H1 (cell line): ENCODE data around the gene SHQ1. TPM values are rescaled to one million over a fixed set of nuclear protein-coding genes. Genes with fewer than 3 reads are reported as not detected.

ENCODE experiments used
- CTCF ChIA-PET: fragments of 300-600 bp; sonication (Branson Sonifier 250); formaldehyde crosslinking; loops from one replicate; lab custom pipeline; 2021; ENCODE audit not compliant: partially characterized antibody; lab: Charles Lee
- POLR2A ChIA-PET: fragments of 300-600 bp; sonication (Branson Sonifier 250); formaldehyde crosslinking; loops from one replicate; lab custom pipeline; 2021; ENCODE audit warnings: inconsistent platforms; ENCODE audit not compliant: partially characterized antibody; lab: Charles Lee
- DNase-seq, 2 experiments: peaks; one replicate each; pipeline versions ENCODE4 v3.0.0 to v3.0.0-alpha.2; 2010 to 2022; ENCODE audit warnings: low spot score in 2 of 2, low read depth in 1 of 2, mixed read lengths in 1 of 2
- FAIRE-seq: peaks from 2 replicates; lab custom pipeline; 2011; peaks lifted over from hg19 to GRCh38; lab: Jason Lieb, UNC
- H2AFZ ChIP-seq: 2 replicates; pipeline ENCODE4 v1.8.1; 2012; ENCODE audit warnings: low read length, inconsistent platforms
- H2AK5ac ChIP-seq: 2 replicates; pipeline ENCODE4 v1.6.1; 2013; ENCODE audit warnings: low read depth, low read length
- H2BK120ac ChIP-seq: replicated peaks from 2 replicates; pipeline ENCODE3; 2013; ENCODE audit warnings: low read depth, low read length, inconsistent platforms
- H2BK12ac ChIP-seq: 2 replicates; pipeline ENCODE4 v1.6.1; 2013; ENCODE audit warnings: low read depth, low read length
- H2BK15ac ChIP-seq: 2 replicates; pipeline ENCODE4 v1.6.1; 2013; ENCODE audit warnings: low read length
- H2BK20ac ChIP-seq: 2 replicates; pipeline ENCODE4 v1.6.1; 2013; ENCODE audit warnings: low read length
- H2BK5ac ChIP-seq: 2 replicates; pipeline ENCODE4 v1.6.1; 2013; ENCODE audit warnings: low read depth, low read length
- H3K14ac ChIP-seq: 2 replicates; pipeline ENCODE4 v1.6.1; 2013; ENCODE audit warnings: inconsistent platforms; ENCODE audit not compliant: insufficient read length
- H3K18ac ChIP-seq: 2 replicates; pipeline ENCODE4 v1.6.1; 2013; ENCODE audit warnings: low read length; ENCODE audit errors: extremely low read depth
- H3K23ac ChIP-seq: 2 replicates; pipeline ENCODE4 v1.6.1; 2013; ENCODE audit warnings: inconsistent platforms; ENCODE audit not compliant: insufficient read length
- H3K23me2 ChIP-seq: 2 replicates; pipeline ENCODE4 v1.6.1; 2013; ENCODE audit warnings: low read depth, low read length
- H3K27ac ChIP-seq: 2 replicates; pipeline ENCODE4 v1.6.1; 2011; ENCODE audit warnings: low read depth, low read length, inconsistent platforms
- H3K27me3 ChIP-seq, 4 experiments: replicated peaks in 1 of 4; 1 replicate in 1 of 4; 2 replicates in 3 of 4; pipeline versions ENCODE4 v1.6.1 to v1.8.1; 2011 to 2013; ENCODE audit warnings: low read length in 3 of 4, mild to moderate bottlenecking in 3 of 4, inconsistent platforms in 2 of 4, mixed read lengths in 2 of 4, moderate library complexity in 1 of 4; ENCODE audit not compliant: control insufficient read depth in 3 of 4, insufficient read depth in 3 of 4; ENCODE audit errors: extremely low read depth in 1 of 4
- H3K36me3 ChIP-seq, 4 experiments: 2 replicates each; pipeline versions ENCODE4 v1.6.1 to v1.8.1; 2011 to 2013; ENCODE audit warnings: mild to moderate bottlenecking in 4 of 4, low read length in 3 of 4, moderate library complexity in 2 of 4, control low read depth in 1 of 4, inconsistent platforms in 1 of 4; ENCODE audit not compliant: insufficient read depth in 4 of 4, control insufficient read depth in 2 of 4
- H3K4ac ChIP-seq: replicated peaks from 2 replicates; pipeline ENCODE3; 2013; ENCODE audit warnings: low read length, low read depth, mixed read lengths, inconsistent platforms; ENCODE audit not compliant: insufficient read length
- H3K4me1 ChIP-seq, 4 experiments: replicated peaks in 1 of 4; 1 replicate in 1 of 4; 2 replicates in 3 of 4; pipeline versions ENCODE4 v1.6.1 to v1.8.1; 2011 to 2013; ENCODE audit warnings: low read length in 3 of 4, inconsistent platforms in 2 of 4, mixed read lengths in 1 of 4; ENCODE audit not compliant: insufficient read depth in 4 of 4, control insufficient read depth in 3 of 4
- H3K4me2 ChIP-seq, 2 experiments: 2 replicates each; pipeline versions ENCODE4 v1.6.1 to v1.8.1; 2011 to 2013; ENCODE audit warnings: low read depth in 2 of 2, low read length in 2 of 2, control low read depth in 1 of 2, inconsistent platforms in 1 of 2, mild to moderate bottlenecking in 1 of 2; ENCODE audit not compliant: insufficient read depth in 1 of 2
- H3K4me3 ChIP-seq, 4 experiments: fragments of 200-600, 300-600 bp in 1 of 4; sonication (generic), shearing (Covaris generic), sonication (Bioruptor Twin) in 1 of 4; 2 replicates each; pipeline versions ENCODE4 v1.5.1 to v1.8.1; 2011 to 2016; ENCODE audit warnings: low read length in 4 of 4, low read depth in 3 of 4, control low read depth in 2 of 4, inconsistent platforms in 2 of 4, mild to moderate bottlenecking in 2 of 4, mixed read lengths in 1 of 4, moderate library complexity in 1 of 4; ENCODE audit not compliant: insufficient read depth in 2 of 4; ENCODE audit errors: extremely low read depth in 1 of 4
- H3K56ac ChIP-seq: replicated peaks from 2 replicates; pipeline ENCODE3; 2013; ENCODE audit warnings: low read depth, mild to moderate bottlenecking, mixed read lengths, low read length, inconsistent platforms; ENCODE audit not compliant: insufficient read length
- H3K79me1 ChIP-seq: 2 replicates; pipeline ENCODE4 v1.6.1; 2013; ENCODE audit warnings: low read depth, low read length, control low read depth
- H3K79me2 ChIP-seq, 2 experiments: 2 replicates each; pipeline versions ENCODE4 v1.6.1 to v1.8.1; 2012 to 2013; ENCODE audit warnings: low read length in 2 of 2, mild to moderate bottlenecking in 2 of 2, inconsistent platforms in 1 of 2; ENCODE audit not compliant: insufficient read depth in 2 of 2, control insufficient read depth in 1 of 2
- H3K9ac ChIP-seq, 4 experiments: replicated peaks in 1 of 4; 1 replicate in 1 of 4; 2 replicates in 3 of 4; pipeline versions ENCODE4 v1.6.1 to v1.8.1; 2011 to 2013; ENCODE audit warnings: low read depth in 3 of 4, low read length in 3 of 4, control low read depth in 2 of 4, mild to moderate bottlenecking in 2 of 4, moderate library complexity in 2 of 4, inconsistent platforms in 1 of 4; ENCODE audit errors: extremely low read depth in 1 of 4
- H3K9me3 ChIP-seq, 2 experiments: 2 replicates each; pipeline versions ENCODE4 v1.6.1 to v1.8.1; 2012 to 2013; ENCODE audit warnings: mild to moderate bottlenecking in 2 of 2, moderate library complexity in 2 of 2, control low read depth in 1 of 2, inconsistent platforms in 1 of 2, low read depth in 1 of 2, low read length in 1 of 2, mixed read lengths in 1 of 2; ENCODE audit not compliant: insufficient read depth in 2 of 2
- H4K20me1 ChIP-seq, 2 experiments: replicated peaks in 1 of 2; 2 replicates each; pipeline versions ENCODE3 to v1.8.1; 2011 to 2013; ENCODE audit warnings: inconsistent platforms in 2 of 2, low read length in 2 of 2, mild to moderate bottlenecking in 1 of 2; ENCODE audit not compliant: insufficient read depth in 2 of 2, control insufficient read depth in 1 of 2
- H4K5ac ChIP-seq: 2 replicates; pipeline ENCODE4 v1.6.1; 2013; ENCODE audit warnings: low read length, low read depth, mixed read lengths, inconsistent platforms; ENCODE audit not compliant: insufficient read length
- H4K8ac ChIP-seq: 2 replicates; pipeline ENCODE4 v1.8.0; 2013; ENCODE audit warnings: mild to moderate bottlenecking, moderate library complexity, low read length, inconsistent platforms; ENCODE audit not compliant: insufficient read depth; ENCODE audit errors: extremely low read depth
- H4K91ac ChIP-seq: replicated peaks from 2 replicates; pipeline ENCODE3; 2013; ENCODE audit warnings: low read length, mixed read lengths, inconsistent platforms; ENCODE audit not compliant: insufficient read length
- ASH2L ChIP-seq: fragments of 200-600, 300-600 bp; sonication (generic); IDR thresholded peaks from one replicate; pipeline ENCODE4 v1.7.1; 2017; ENCODE audit warnings: low read length
- CBX8 ChIP-seq: fragments of 300-800, 300-1000 bp; sonication (generic); IDR thresholded peaks from 2 replicates; pipeline ENCODE4 v1.7.1; 2016; ENCODE audit warnings: low read depth, low read length, borderline replicate concordance
- CEBPB ChIP-seq: IDR thresholded peaks from 2 replicates; pipeline ENCODE4 v1.6.1; 2012; ENCODE audit warnings: low read depth, low read length
- KDM4A ChIP-seq: IDR thresholded peaks from one replicate; pipeline ENCODE4 v1.7.1; 2012; ENCODE audit warnings: low read depth, mild to moderate bottlenecking, moderate library complexity, low read length, inconsistent platforms; ENCODE audit not compliant: severe bottlenecking
- KDM5A ChIP-seq: fragments of 200-600 bp; IDR thresholded peaks from 2 replicates; pipeline ENCODE4 v1.7.1; 2012; ENCODE audit warnings: mild to moderate bottlenecking, low read length, inconsistent platforms, mixed read lengths
- MAFK ChIP-seq: IDR thresholded peaks from 2 replicates; pipeline ENCODE4 v1.6.1; 2012; ENCODE audit warnings: low read depth, mild to moderate bottlenecking, improper control_type of control experiment, low read length
- SP1 ChIP-seq: IDR thresholded peaks from 2 replicates; pipeline ENCODE4 v1.6.1; 2011; ENCODE audit warnings: low read depth, low read length
- WGBS, 2 experiments: shearing (Covaris generic) in 1 of 2; methylation state at CpG; one replicate each; pipeline versions ENCODE4 v1.1.6 to v1.1.7; 2013 to 2015; ENCODE audit warnings: low lambda C conversion rate in 2 of 2, mixed read lengths in 2 of 2, inconsistent platforms in 1 of 2, low coverage in 1 of 2, missing lambda C conversion rate in 1 of 2; ENCODE audit not compliant: insufficient replicate concordance in 2 of 2, insufficient coverage in 1 of 2, insufficient read length in 1 of 2; ENCODE audit errors: extremely low coverage in 1 of 2, missing lambda C conversion rate in 1 of 2; 5-methylcytosine and 5-hydroxymethylcytosine counted together
- polyA plus RNA-seq, 7 experiments: library from polyadenylated mRNA; depleted of rRNA in 3 of 7; stranded (reverse) in 5 of 7; unstranded in 2 of 7; fragments of >200 nt in 5 of 7; fragments of 200-250 nt in 2 of 7; gene quantifications; 1 replicate in 5 of 7; 2 replicates in 1 of 7; 4 replicates in 1 of 7; pipeline versions ENCODE4 v1.2.1 to v1.2.3, GENCODE V29; 2011 to 2013; ENCODE audit warnings: missing spikeins in 2 of 7, mixed read lengths in 2 of 7
- total RNA-seq: library from RNA; stranded (reverse); fragmentation: NEBNext Ultra II Directional; extraction: Animal tissue kit (Norgen Biotek cat#: 25700); gene quantifications from 2 replicates; pipeline ENCODE4 v1.2.1, GENCODE V29; 2021

Gene SHQ1
- total and polyA plus RNA-seq, 2 of the 8 experiments (the other 6 are each of a cell fraction or from before 2014, with no cell fraction given) = 10.7 to 34.4 TPM

- H3K18ac ChIP-seq = no peak overlapping the region
- no peak overlapping the region for H2BK12ac ChIP-seq
- no peak overlapping the region for H3K27ac ChIP-seq
- H4K91ac ChIP-seq = no peak overlapping the region
- no peaks in the 10 kb centered on the region for H3K36me3 ChIP-seq
- H3K4me2 ChIP-seq = no peak overlapping the region
- no peak for FAIRE-seq
- no peak overlapping the region for H3K14ac ChIP-seq
- no peak overlapping the region for H4K8ac ChIP-seq
- H3K4ac ChIP-seq = no peak overlapping the region
- H3K4me1 ChIP-seq = peaks cover 15 to 27% (median 22%) of the 10 kb centered on the region in 4 experiments; a peak in 6 of 7 replicates
- no peak overlapping the region; the same call in 1 of the 2 replicates for H2BK15ac ChIP-seq
- no peaks in the 10 kb centered on the region for H3K27me3 ChIP-seq
- H2AFZ ChIP-seq = no peak overlapping the region
- no peak overlapping the region for H3K23ac ChIP-seq
- H3K23me2 ChIP-seq = 0 out of 2 replicates have a peak, but pooled peaks cover 2% of the 10 kb centered on the region
- H2AK5ac ChIP-seq = no peak overlapping the region
- H2BK5ac ChIP-seq = no peak overlapping the region
- 92% methylated on average over 8 of the region's 8 CpGs; no CpG with 5 or more reads in 1 of the 2 experiments for WGBS, 2 experiments
- TF ChIP-seq MAFK (no peak), KDM5A (no peak), CBX8 (no peak), KDM4A (no peak), CEBPB (peak; percentile 23; the same call in 1 of the 2 replicates), ASH2L (no peak), SP1 (no peak)
- TF ChIP-seq, all 59 proteins: peak for 1
- ChIA-PET POLR2A (no interaction called here), CTCF (interaction anchor here (1.5 kb wide), 1 partner anchor 98 kb away, joined by 4 read pairs; no protein-coding TSS in a partner anchor)
- Histone ChIP-seq H4K5ac (no peak overlapping the region), H2BK20ac (no peak overlapping the region; the same call in 1 of the 2 replicates), H3K9me3 (no peaks in the 10 kb centered on the region), H3K9ac (no peak overlapping the region), H3K4me3 (no peak overlapping the region), H2BK120ac (no peak overlapping the region), H3K79me1 (no peaks in the 10 kb centered on the region; the same call in 1 of the 2 replicates), H4K20me1 (no peaks in the 10 kb centered on the region), H3K79me2 (no peaks in the 10 kb centered on the region), H3K56ac (no peak overlapping the region)
- no peak for DNase-seq
Observed at GRCh38 chr3:72763751-72764440, 84.3 kb downstream of the SHQ1 start.
